ENCODE data around the gene RANBP17.

- no peak for TF ChIP-seq CTCF (IDR thresholded peaks at IDR 0.05)
- no peak for TF ChIP-seq POLR2A (IDR thresholded peaks at IDR 0.05)
These were observed 15.4 kb upstream of the RANBP17 start for GRCh38 chr5:170846416-170846815.
